Measurements from ENCODE around the gene MTG1. TPM values are rescaled to one million over a fixed set of nuclear protein-coding genes. Genes with fewer than 3 reads are reported as not detected.
"Not testable (repeated sequence)": the region's sequence is repeated elsewhere in the genome, so short reads cannot be mapped to it uniquely, and the experiment has no call there.

MTG1 gene
- total RNA-seq, 1 experiment from 2014 or later = 52.6 TPM

DNA sequence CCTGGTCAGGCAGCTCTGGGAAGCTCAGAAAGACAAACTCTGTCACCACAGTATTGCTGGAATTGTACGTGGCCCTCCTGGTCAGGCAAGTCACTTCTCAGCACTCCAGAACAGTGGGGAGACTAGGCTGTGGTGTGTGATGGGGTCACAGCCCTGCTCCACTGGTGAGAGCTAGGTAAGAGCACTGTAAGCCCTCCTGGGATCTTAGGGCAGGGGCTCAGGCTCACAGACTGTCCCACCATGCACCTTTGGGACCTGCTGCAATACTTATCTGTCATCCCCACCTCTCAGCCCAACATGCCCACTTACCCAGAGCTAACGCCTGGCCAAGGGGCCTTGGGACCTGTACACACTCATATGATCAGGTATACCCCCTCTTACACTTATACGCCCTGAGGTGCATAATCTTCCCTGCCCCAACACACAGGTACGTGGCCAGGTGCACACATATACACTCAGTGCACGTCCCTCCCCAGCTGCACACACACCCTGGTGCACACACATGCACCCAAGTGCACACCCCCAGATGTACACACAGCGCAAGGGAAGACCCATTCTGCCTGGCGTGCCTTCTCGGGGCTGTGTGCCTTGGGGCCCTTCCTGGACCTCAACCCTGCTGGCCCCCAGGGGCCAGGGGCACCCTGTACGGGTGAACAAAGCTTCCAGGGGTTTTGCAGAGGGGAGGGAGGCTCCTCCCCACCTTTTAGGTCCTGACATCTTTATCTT lies 38.1 kb downstream of the MTG1 start:
- H3K27me3 ChIP-seq (ENCODE audit: control insufficient read depth, insufficient read depth, low read length); H3K4me3 ChIP-seq (ENCODE audit: insufficient read depth, low read depth, low read length); DNase-seq; H3K36me3 ChIP-seq (replicated peaks; ENCODE audit: control insufficient read depth, insufficient read depth, low read length): not testable (repeated sequence)

DNA sequence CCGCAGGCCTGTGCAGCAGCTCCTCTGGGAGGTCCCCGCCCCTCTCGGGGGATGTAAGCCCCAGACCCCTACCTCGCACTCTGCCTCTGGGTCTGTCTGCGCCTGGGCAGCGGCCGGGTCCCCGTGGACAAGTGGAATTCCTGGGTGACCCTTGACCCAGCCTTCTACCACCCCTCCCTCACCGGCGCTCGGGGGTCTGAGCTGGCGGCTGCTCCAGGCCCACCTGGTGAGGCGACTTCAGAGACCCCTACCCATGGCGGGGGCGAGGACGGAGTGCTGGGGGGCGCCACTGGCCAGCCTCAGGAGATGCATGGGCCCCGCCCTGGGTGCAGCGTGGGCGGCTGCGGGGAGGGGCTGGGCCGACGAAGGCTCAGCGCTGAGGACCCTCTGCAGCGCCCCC lies 38.8 kb downstream of the MTG1 start:
- not testable (repeated sequence) for H3K36me3 ChIP-seq (replicated peaks; ENCODE audit: control insufficient read depth, insufficient read depth, low read length); H3K27me3 ChIP-seq (ENCODE audit: control insufficient read depth, insufficient read depth, low read length); DNase-seq; H3K4me3 ChIP-seq (ENCODE audit: insufficient read depth, low read depth, low read length)

DNA sequence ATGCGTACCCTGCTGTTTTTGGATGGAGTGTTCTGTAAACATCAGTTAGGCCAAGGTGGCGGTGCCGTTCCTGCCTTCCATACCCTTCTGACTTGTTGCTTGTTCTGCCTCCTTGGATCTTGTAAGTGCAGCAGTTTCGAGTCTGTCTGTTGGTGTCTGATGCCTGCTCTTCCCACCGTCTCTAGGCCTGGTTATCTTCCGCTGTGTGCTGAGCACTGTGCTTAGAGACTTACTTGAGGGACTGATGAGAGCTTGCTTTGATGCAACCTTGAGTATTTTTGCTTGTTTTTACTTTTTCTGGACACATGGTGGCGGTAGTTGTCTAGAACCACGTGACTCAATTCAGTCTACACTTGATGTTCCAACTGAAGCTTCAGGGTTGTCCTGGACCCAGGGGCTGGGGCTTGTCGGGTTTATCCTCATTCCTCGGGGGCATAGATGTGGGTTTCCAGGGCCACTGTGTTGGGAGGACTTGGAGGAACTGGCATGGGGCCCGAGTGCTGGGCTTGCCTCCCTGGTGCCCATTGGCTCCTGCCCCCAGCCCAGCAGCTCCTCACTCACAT lies 44.8 kb downstream of the MTG1 start:
- DNase-seq = peak; percentile 42
- H3K36me3 ChIP-seq (replicated peaks; ENCODE audit: control insufficient read depth, insufficient read depth, low read length) = no peaks in the 10 kb centered on the region
- no peaks in the 10 kb centered on the region for H3K27me3 ChIP-seq (ENCODE audit: control insufficient read depth, insufficient read depth, low read length)
- no peak overlapping the region for H3K4me3 ChIP-seq (ENCODE audit: insufficient read depth, low read depth, low read length)

DNA sequence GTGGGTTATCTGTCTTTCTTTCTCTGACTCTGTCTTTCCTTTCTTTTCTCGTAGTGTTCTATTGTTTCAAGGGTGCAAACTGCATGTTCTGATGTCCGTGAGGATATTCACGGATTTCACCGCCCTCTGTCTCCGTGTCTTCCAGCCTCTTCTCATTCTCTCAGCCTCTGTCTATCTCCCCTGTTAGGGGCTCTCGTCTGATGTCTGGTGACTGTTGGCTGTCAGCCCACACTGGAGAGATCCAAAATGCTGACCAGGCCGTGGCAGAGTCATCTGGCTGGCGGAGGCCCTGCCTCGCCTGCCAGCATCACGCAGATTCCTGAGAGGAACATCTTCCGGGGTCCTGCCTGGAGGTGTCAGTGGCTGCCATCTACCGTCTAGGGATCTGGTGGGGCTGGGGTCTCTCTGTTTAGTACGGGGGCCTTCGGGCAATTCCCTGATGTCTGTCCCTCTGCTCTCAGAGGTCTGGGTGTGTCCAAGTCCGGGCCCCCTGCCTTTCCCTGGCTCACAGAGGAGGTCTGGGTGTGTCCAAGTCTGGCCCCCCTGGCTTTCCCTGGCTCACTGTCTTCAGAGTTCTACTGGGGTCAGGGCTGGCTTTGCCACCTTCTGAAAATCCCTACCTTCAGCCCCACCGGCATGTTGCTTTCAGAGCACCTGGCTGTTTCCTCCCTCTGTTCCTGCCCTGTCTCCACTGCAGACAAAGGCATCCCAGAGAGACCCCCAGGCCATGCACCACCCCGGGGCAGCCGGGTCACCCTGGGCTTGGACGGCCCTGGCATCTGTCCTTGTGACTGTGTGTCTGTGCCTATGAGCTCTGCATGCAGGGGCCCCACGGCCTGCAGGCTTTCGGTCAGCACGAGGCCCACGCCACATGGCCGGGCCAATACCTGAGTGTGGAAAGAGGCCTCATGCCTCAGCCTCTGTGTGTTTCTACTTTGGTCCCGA lies 45.8 kb downstream of the MTG1 start:
- DNase-seq = peak; percentile 17

DNA sequence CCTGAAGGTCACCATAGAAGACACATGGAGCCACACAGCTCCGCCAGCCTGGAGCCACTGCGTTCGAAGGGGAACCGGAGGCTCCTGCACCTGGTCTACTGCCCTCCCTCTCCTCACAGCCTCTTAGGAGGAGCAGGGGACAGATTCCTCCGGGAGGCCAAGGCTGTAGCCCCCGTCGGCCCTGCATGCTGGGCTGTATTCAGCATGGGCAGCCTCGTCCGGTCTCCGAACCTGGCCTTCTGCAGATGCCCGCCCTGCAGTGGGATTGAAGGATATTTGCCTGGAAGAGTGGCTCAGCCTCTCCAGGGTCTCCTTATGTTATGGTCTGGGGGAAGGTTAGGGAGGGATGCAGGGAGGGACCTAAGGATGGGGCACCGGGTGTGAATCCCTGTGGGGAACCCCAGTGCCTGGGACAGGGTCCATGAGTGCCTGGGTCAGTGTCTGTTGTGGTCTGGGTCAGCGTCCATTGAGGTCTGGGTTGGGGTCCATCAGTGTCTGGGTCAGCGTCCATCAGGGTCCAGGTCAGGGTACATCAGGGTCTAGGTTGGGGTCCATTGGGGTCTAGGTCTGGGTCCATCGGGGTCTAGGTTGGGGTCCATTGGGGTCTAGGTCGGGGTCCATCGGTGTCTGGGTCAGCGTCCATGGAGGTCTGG lies 46.8 kb downstream of the MTG1 start:
- H3K4me3 ChIP-seq (ENCODE audit: insufficient read depth, low read depth, low read length) = no peak overlapping the region
- DNase-seq = no peak
- no peaks in the 10 kb centered on the region for H3K27me3 ChIP-seq (ENCODE audit: control insufficient read depth, insufficient read depth, low read length)
- no peaks in the 10 kb centered on the region for H3K36me3 ChIP-seq (replicated peaks; ENCODE audit: control insufficient read depth, insufficient read depth, low read length)

More for the DNA sequence above, 45.8 kb downstream of the MTG1 start:
- Histone ChIP-seq H3K36me3 (replicated peaks; ENCODE audit: control insufficient read depth, insufficient read depth, low read length) (no peaks in the 10 kb centered on the region), H3K4me3 (ENCODE audit: insufficient read depth, low read depth, low read length) (no peak overlapping the region), H3K27me3 (ENCODE audit: control insufficient read depth, insufficient read depth, low read length) (no peaks in the 10 kb centered on the region)

DNA sequence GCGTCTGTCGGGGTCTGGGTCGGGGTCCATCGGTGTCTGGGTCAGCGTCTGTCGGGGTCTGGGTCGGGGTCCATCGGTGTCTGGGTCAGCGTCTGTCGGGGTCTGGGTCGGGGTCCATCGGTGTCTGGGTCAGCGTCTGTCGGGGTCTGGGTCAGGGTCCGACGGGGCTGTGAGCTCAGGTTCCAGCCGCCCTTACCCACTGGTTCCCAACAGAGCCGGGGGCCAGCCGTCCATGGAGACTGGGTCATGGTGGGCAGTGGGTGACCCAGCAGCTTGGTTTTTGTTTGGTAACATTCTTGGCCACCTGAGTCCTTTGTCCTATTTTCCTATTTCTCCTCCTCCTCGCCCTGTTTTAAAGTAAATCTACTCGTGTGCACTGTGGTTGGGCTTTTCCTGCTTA lies 47.4 kb downstream of the MTG1 start:
- not testable (repeated sequence) for DNase-seq; H3K4me3 ChIP-seq (ENCODE audit: insufficient read depth, low read depth, low read length); H3K27me3 ChIP-seq (ENCODE audit: control insufficient read depth, insufficient read depth, low read length); H3K36me3 ChIP-seq (replicated peaks; ENCODE audit: control insufficient read depth, insufficient read depth, low read length)

DNA sequence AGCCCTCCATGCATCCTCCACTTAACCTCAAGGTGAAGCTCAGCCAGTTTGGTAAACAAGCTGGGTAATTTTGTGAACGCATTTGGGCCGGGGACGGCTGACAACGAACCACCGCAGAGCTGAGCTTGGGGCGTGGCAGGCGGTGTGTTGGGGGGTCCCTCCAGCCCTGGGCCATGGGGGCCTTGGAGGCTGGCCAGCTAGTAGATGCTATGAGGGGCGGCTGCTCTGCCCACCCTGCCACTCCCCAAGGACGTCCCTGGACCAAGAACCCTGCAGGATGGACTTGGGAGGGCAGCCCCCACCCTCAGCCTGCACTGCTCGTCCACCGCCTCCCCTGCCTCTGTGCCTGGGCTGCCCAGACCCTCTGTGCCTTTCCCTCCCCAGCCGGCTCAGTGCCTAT lies 47.8 kb downstream of the MTG1 start:
- no peak for DNase-seq
- Histone ChIP-seq H3K36me3 (replicated peaks; ENCODE audit: control insufficient read depth, insufficient read depth, low read length) (no peaks in the 10 kb centered on the region), H3K4me3 (ENCODE audit: insufficient read depth, low read depth, low read length) (no peak overlapping the region), H3K27me3 (ENCODE audit: control insufficient read depth, insufficient read depth, low read length) (no peaks in the 10 kb centered on the region)

DNA sequence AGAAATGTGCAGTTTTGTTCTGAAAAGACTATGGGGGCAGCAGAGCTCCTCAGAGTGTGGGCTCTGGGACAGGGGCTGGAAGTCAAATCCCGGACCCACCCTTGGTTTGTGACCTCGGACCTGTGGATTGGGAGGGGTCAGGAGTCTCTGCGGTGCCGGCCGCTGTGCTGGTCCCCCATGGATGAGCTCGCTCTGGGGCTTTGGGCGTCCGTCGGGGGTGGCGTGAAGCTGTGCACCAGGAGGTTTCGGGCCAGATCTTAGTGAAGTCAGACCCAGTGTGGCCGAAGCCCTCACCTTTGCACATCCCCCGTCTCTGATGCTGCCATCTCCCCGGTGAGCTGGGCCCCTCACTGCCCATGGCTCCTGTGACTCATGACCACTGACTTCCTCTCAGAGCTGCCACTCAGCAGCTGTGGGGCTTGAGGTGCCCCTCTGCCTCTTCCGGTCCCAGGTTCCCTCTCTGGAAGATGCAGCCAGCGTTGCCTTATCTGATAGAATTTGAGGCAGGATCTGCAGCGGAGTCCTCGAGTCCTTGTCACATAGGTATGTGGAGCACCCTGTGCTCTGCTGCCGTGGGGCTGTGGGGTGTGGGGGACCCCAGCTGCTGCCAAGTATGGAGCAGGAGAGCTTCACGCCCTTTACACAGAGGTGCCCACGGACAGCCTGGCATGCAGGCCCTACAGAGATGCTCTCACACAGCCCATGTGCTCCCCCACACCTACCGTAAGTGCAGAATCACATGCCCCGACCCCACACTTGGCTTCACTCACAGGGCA lies 48.4 kb downstream of the MTG1 start:
- DNase-seq = no peak
- Histone ChIP-seq H3K4me3 (ENCODE audit: insufficient read depth, low read depth, low read length) (no peak overlapping the region), H3K36me3 (replicated peaks; ENCODE audit: control insufficient read depth, insufficient read depth, low read length) (no peaks in the 10 kb centered on the region), H3K27me3 (ENCODE audit: control insufficient read depth, insufficient read depth, low read length) (no peaks in the 10 kb centered on the region)

DNA sequence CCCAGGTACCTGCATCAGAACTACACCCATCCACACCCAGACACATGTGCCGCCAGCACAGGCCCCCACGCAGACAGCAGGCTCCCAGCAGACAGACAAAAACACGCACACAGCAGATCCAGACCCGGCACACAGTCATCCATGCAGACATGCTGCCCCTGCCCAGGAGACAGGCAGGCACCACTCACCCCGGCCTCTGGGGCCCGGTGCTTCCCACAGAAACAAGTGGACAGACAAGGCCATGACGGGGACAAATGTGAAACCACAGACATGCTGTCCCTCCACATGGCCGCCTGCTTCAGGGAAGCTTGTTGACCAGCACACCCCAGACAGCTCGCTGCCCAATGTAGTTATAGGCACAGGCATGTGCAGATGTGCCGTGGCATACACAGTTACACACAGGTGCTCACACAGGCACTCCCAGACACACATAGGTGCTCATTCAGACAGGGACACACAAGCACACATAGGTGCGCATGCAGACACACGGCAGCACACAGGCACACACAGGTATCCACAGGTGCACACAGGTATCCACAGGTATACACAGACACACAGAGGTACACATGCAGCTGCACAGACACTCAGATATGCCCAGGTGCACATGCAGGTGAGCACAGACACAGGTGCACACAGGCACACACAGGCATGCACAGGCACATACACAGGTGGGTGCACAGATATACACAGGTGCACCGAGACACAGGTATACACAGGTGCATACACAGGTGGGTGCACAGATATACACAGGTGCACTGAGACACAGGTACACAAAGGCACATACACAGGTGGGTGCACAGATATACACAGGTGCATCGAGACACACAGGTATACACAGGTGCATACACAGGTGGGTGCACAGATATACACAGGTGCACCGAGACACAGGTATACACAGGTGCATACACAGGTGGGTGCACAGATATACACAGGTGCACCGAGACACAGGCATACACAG lies 49.3 kb downstream of the MTG1 start:
- Histone ChIP-seq H3K36me3 (replicated peaks; ENCODE audit: control insufficient read depth, insufficient read depth, low read length) (no peaks in the 10 kb centered on the region), H3K27me3 (ENCODE audit: control insufficient read depth, insufficient read depth, low read length) (no peaks in the 10 kb centered on the region), H3K4me3 (ENCODE audit: insufficient read depth, low read depth, low read length) (no peak overlapping the region)
- no peak for DNase-seq

DNA sequence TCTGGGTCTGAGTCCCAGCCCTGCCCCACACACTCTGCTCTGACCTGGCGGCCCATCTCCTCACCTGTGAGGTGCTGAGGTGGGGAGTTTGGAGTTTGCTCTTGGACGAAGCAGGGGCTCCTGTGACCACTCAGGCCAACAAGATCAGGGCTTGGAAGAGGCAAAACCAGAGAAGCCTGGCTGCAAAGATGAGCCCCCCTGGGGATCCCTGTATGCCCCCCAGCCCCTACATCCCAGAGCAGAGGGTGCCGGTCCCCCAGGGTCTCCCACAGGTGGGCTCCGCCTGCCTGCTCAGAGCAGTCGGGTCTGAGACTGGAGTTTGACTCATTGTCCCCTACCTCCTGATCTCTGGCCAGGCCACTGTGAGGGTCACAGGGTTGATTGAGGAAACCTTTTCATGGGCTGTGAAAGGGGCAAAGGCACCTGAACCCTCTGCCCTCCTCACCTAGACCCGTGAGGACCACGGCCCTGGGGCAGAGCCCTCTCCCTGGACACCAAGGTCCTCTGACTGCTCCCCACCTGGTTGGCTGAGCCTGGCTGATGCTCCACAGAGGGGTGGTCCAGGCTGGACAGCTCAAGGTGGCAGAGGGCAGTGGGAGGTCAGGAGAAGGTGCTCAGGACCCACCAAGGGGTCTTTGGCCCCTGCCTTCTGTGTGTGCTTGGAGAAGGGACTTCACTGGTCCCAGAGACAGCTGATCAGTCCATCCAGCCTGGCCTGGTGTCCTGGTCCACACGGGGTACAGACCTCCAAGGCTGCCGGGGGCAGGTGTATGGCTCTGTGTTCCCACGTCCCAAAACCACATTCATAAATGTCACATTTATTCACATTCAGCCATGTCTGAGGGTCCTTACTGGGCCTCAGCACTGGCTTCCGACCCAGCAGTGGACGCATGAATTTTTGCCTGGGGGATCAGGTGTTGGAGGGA lies 50.6 kb downstream of the MTG1 start:
- Histone ChIP-seq H3K27me3 (ENCODE audit: control insufficient read depth, insufficient read depth, low read length) (no peaks in the 10 kb centered on the region), H3K4me3 (ENCODE audit: insufficient read depth, low read depth, low read length) (no peak overlapping the region), H3K36me3 (replicated peaks; ENCODE audit: control insufficient read depth, insufficient read depth, low read length) (no peaks in the 10 kb centered on the region)
- DNase-seq = peak; percentile 24

DNA sequence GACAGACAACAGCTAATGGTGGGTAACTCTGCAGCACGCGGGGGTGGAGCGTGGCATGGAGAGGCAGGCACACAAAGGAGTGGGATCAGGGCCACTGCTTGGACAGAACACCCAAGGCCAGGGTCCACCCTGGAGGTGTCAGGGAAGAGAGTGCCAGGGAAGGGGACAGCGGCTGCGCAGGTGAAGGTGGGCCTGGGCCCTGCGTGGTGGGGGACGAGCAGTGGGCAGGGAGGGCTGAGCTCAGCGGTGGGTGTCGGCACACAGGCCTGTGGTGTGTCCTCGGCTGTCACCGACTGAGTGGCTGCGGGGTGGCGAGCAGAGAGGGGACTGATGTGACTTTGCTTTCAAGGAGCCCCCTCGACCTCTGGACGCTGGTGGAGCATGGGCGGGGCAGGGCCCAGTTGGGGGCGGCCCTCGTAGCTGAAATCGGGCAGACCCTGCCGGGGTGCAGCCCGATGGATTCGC lies 51.3 kb downstream of the MTG1 start:
- DNase-seq = peak; percentile 42
- Histone ChIP-seq H3K27me3 (ENCODE audit: control insufficient read depth, insufficient read depth, low read length) (no peaks in the 10 kb centered on the region), H3K4me3 (ENCODE audit: insufficient read depth, low read depth, low read length) (no peak overlapping the region), H3K36me3 (replicated peaks; ENCODE audit: control insufficient read depth, insufficient read depth, low read length) (no peaks in the 10 kb centered on the region)

Measured in H7 (cell line).